NCI-H345 (cell line): ENCODE data around the gene CST7.

Experiments
- DNase-seq: peaks from one replicate; lab custom pipeline; 2025; lab: John Stamatoyannopoulos, UW

The CST7 gene

GRCh38 chr20:25003002-25003401 lies 53.9 kb downstream of the CST7 start:
- no peak for DNase-seq

GRCh38 chr20:25005220-25005619 lies 56.2 kb downstream of the CST7 start:
- peak; percentile 52 for DNase-seq

GRCh38 chr20:25005661-25006060 lies 56.6 kb downstream of the CST7 start:
- DNase-seq = no peak

GRCh38 chr20:25006431-25007167 lies 57.5 kb downstream of the CST7 start:
- no peak for DNase-seq

- no peak for DNase-seq
Observed at GRCh38 chr20:25007491-25008305, 58.6 kb downstream of the CST7 start.

- no peak for DNase-seq
Observed at GRCh38 chr20:25008388-25009217, 59.5 kb downstream of the CST7 start.
